Breast epithelium (tissue), 3 donors: ENCODE data around the gene FAM24A.

ENCODE experiments used
- CTCF ChIP-seq, 3 donors: fragments of 450-650 bp; IDR thresholded peaks; one replicate each; pipeline ENCODE4 v1.5.1; 2016 to 2017; ENCODE audit warnings: antibody characterized with exemption in 3 of 3, mild to moderate bottlenecking in 3 of 3, moderate library complexity in 3 of 3
- POLR2A ChIP-seq: fragments of 450-650 bp; IDR thresholded peaks from one replicate; pipeline ENCODE4 v1.6.1; 2016; ENCODE audit warnings: antibody characterized with exemption, mild to moderate bottlenecking, moderate library complexity
- POLR2AphosphoS5 ChIP-seq, 3 donors: sonication (generic); formaldehyde crosslinking; IDR thresholded peaks; one replicate each; pipeline ENCODE4 v1.6.1; 2017; ENCODE audit warnings: antibody characterized with exemption in 3 of 3

DNA sequence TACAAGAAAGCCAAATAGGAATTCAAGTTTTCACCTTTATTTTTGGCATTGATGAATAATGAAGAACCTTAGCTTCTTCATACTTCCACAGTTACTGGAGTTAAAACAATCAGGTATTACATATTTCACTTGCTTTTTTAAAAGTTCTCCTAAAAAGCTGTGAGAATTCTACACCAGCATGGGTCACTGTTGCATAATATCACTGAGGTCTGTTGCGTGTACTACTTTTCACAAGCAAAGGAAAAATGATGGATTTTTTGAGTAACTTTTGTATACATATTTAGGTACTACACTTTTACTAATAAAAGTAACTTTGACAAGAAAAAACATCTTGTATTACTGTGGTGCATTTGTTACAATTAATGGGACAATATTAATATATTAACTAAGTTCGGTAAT lies 46.2 kb upstream of the FAM24A start:
- TF ChIP-seq CTCF (IDR thresholded peaks at IDR 0.05) (no peak), POLR2A (no peak), POLR2AphosphoS5 (IDR thresholded peaks at IDR 0.05) (no peak)
